GM21619 (cell line): ENCODE data around the gene DHRSX.
"Not testable (repeated sequence)": the region's sequence is repeated elsewhere in the genome, so short reads cannot be mapped to it uniquely, and the experiment has no call there.

ENCODE experiments used
- ATAC-seq: cut with Tn5 transposase; IDR thresholded peaks from one replicate; pipeline ENCODE4 v1.9.1; 2021; ENCODE audit not compliant: unreplicated experiment

The DHRSX gene

GRCh38 chrX:2376166-2376565 lies 124.6 kb downstream of the DHRSX start:
- ATAC-seq: no peak

DNA sequence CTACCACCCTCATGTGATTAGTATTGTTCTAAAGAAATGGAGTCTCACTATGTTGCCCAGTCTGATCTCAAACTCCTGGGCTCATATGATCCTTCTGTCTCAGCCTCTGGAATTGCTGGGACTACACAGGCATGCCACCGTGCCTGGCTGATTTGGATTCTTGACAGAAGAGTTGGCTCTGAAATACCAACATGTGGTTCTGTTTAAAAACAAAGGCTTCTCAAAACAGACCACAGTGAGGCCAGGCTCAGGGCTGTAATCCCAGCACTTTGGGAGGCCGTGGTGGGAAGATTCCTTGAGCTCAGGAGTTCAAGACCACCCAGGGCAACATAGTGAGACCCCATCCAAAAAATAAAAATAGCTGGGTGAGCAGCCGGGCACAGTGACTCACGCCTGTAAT lies 126.7 kb downstream of the DHRSX start:
- ATAC-seq: no peak

GRCh38 chrX:2373615-2374014 lies 127.2 kb downstream of the DHRSX start:
- no peak for ATAC-seq

GRCh38 chrX:2371026-2371711 lies 129.6 kb downstream of the DHRSX start:
- no peak for ATAC-seq

- ATAC-seq: no peak
These were observed 130.3 kb downstream of the DHRSX start for GRCh38 chrX:2370456-2370855.

DNA sequence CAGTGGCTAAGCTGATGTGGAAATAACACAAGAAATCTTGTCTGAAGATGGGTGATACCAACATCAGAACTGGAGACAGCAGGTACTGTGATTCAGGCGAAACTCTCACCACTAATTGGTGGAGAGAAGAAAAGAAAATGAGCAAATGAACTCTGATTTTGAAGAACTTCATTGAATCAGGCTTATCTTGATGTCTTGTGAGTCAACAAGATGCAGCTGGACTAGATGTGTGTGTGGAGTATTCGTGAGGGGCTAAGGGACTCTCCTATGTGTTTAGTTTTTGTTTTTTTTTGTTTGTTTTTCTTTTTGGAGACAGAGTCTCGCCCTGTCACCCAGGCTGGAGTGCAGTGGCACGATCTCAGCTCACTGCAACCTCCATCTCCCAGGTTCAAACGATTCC lies 131.6 kb downstream of the DHRSX start:
- no peak for ATAC-seq

DNA sequence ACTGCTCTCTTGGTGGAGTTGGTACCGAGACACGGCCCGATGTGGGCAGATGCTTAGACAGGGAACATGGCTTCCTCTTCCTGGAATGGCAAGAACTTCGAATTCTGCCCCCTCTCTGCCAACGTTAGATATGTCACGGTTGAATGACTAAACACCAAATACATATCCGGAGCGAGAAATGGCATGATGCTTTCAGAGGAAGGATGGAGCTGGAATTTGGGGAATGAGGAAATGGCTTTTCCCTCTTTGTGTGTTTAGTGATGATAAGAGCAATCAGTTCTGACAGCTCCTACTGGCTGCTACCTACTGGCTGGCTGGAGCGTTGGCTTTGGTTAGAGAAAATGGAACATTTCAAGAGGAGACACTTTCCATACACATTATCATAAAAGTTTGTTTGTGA lies 140.0 kb downstream of the DHRSX start:
- ATAC-seq: no peak

GRCh38 chrX:2359522-2359921 lies 141.3 kb downstream of the DHRSX start:
- not testable (repeated sequence) for ATAC-seq

- no peak for ATAC-seq
These were observed 148.5 kb downstream of the DHRSX start for GRCh38 chrX:2351999-2352995.

DNA sequence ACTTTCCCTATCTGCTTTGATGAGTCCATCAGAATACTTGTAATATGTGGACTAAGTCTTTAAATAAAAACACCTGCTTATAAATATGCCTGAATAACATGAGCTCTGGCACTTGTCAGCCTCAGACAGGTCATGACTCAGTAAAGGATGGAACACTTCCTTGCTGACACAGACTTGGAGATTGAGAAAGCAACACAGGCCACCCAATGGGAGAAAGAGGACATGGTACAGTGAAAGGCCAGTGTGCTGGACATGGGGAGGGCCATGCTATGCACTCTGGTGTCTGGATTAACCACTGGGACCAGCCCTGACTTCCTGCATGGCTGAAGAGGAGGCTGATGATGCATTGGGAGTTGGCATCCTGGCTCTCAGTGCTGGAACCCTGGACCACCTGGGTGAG lies 149.5 kb downstream of the DHRSX start:
- no peak for ATAC-seq

GRCh38 chrX:2350703-2351102 lies 150.1 kb downstream of the DHRSX start:
- ATAC-seq: not testable (repeated sequence)

DNA sequence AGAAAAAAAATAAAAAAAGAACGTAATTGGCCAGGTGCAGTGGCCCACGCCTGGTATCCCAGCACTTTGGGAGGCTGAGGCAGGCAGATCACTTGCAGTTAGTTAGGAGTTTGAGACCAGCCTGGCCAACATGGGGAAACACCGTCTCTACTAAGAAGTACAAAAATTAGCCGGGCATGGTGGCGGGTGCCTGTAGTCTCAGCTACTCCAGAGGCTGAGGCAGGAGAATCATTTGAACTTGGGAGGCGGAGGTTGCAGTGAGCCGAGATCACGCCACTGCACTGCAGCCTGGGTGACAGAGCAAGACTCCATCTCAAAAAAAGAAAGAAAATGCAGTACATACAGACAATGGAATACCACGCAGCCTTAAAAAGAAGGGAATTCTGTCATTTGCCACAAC lies 150.7 kb downstream of the DHRSX start:
- not testable (repeated sequence) for ATAC-seq

GRCh38 chrX:2348211-2348610 lies 152.6 kb downstream of the DHRSX start:
- ATAC-seq: no peak

- no peak for ATAC-seq
These were observed 154.6 kb downstream of the DHRSX start for GRCh38 chrX:2346158-2346557.

- ATAC-seq: no peak
These were observed 155.2 kb downstream of the DHRSX start for GRCh38 chrX:2345562-2345961.

DNA sequence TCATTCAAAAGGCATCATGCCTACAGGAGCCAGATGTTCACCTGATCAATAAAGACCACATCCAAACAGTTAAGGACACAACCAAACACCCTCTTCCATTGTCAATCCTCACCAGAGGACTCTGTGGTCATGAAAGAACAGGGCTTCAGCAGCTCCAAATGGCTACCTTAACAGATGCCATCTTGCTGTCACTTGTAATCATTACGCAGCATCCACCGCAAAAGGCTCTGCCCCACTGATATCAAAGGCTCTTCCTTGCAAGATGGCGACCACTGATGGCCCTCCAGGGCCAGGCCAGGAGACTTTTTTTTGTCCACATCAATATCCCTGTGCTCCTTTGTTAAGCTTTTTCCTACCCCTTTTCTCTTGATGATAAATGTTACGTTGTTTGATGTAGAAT lies 157.4 kb downstream of the DHRSX start:
- no peak for ATAC-seq

- no peak for ATAC-seq
These were observed 157.9 kb downstream of the DHRSX start for GRCh38 chrX:2342874-2343273.

- no peak for ATAC-seq
These were observed 158.5 kb downstream of the DHRSX start for GRCh38 chrX:2342281-2342688.

- no peak for ATAC-seq
These were observed 159.8 kb downstream of the DHRSX start for GRCh38 chrX:2340991-2341390.

DNA sequence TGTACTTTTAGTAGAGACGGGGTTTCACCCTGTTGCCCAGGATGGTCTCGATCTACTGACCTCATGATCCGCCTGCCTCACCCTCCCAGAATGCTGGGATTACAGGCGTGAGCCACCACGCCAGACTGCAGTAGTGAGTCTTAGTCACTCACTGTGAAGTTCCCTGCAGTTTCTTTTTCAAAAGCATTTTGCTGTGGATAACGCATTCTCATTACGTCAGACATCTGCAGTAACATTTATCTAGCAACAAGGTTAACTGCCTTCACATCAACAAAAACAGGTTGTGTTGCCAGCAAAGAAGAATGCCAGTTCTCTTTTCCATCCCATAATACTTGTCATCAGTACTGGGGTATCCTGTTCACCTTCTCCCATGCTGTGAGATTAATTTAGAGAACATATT lies 164.6 kb downstream of the DHRSX start:
- ATAC-seq: no peak

- ATAC-seq: no peak
These were observed 166.5 kb downstream of the DHRSX start for GRCh38 chrX:2334237-2334636.

DNA sequence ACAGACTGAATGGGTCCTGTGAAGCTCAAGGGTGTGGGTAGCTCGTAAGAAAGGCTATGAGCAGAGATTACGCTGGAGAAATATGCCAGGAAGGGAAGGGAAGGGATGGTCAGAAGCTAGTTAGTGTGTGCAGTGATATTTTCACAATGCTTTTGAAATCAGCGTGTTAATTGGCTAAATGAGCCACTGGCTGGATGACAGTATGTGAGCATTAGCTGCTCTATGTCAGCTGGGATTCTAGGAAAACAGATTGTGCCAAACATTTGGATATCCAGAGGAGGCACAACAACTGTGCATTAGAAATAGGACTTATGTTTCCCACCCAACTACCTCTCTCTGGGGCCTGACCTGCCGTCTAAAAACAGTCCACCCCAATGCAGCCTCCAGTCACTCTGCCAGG lies 168.5 kb downstream of the DHRSX start:
- ATAC-seq: no peak
